NCI-H2196 (cell line): ENCODE measurements around the gene NOX5.

Experiments used
- DNase-seq: peaks from one replicate; lab custom pipeline; 2025; ENCODE audit not compliant: unreplicated experiment; lab: John Stamatoyannopoulos, UW

The NOX5 gene

DNA sequence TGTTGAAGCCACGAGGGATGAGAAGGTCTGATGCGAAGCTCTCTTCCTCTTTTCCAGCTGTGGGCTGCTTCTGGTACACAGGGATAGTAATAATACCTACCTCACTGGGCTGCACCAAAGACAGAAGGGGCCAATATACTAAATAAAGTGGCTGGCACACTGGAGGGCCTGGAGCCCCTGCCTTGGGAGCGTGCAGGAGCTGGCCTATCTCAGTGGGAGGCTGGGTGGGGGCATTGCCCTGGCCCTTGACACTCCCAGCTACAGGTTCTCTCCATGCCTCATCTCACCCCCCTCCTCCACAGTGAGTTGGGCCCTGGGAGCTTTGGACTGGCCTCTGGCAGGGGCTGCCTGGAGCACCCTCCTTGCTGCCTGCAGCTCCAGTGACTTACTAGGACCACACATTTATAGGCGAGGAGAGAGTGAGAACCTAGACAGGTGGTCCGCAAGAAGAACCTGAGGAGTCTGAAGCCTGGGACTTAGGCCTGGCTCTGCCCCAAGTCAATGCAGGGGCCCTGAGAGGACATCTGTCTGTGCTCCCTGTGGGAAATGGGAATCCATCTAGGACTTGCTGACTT lies 1.6 kb downstream of the NOX5 start:
- DNase-seq, result no peak

- no peak for DNase-seq
Observed at GRCh38 chr15:69017978-69018377, 3.5 kb downstream of the NOX5 start.

DNA sequence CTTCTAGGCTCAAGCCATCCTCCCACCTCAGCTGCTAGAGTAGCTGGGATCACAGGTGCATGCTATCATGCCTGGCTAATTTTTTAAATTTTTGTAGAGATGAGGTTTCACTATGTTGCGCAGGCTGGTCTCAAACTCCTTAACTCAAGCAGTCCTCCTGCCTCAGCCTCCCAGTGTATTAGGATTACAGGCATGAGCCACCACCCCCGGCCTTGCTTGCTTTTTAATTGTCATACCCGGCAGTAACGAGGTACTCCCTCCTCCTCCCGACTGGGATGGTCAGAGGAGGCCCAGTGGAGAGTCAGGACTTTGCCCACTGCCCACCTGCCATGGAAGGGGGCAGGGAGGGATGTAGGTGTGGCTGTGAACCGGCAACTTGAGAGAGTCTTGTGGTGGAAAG lies 4.5 kb downstream of the NOX5 start:
- DNase-seq, result no peak

DNA sequence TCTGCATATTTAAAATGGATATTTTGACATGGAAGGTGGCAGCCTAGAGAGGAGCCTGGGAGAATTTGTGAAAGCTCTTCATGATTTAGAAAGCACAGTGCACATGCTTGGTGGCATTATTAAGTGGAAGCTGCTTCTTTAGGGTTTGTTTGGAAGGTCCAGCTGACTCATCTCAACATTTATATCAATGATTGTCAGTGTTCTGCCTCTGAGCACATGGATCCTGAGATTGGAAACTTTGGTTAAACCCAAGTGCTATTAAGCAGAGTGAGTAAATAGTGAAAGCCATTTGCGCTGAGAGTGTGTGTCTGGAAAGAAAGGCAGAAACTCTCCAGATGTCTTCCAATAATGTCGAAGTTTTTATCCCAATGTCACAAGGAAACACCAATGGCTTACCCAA lies 7.4 kb downstream of the NOX5 start:
- no peak for DNase-seq

- DNase-seq, result no peak
Observed at GRCh38 chr15:69025320-69025719, 10.8 kb downstream of the NOX5 start.

GRCh38 chr15:69026355-69026754 lies 11.9 kb downstream of the NOX5 start:
- DNase-seq, result no peak

DNA sequence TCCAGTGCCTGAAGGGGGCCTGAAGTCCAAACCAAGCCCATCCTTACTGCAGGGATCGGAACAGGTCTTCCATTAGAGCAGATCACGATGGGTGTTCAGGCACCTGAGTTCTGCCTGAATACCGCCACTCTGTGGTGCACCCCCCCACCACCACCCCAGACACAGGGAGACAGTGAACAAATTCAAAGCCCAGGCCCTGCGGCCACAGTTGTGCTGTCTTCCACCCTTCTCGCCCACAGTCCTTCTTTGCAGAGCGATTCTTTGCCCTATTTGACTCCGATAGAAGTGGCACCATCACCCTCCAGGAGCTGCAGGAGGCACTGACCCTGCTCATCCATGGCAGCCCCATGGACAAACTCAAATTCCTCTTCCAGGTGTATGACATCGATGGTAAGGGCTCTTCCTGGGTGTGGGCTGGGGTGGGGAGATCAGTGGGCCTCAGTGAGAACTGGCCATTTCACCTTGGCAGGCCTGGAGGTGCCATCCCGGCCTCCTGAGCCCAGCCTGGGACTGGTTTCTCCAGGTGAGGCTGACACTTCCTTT lies 13.6 kb downstream of the NOX5 start:
- no peak for DNase-seq

- DNase-seq, result no peak
Observed at GRCh38 chr15:69031013-69032001, 16.8 kb downstream of the NOX5 start.

GRCh38 chr15:69032031-69032430 lies 17.5 kb downstream of the NOX5 start:
- DNase-seq, result no peak

DNA sequence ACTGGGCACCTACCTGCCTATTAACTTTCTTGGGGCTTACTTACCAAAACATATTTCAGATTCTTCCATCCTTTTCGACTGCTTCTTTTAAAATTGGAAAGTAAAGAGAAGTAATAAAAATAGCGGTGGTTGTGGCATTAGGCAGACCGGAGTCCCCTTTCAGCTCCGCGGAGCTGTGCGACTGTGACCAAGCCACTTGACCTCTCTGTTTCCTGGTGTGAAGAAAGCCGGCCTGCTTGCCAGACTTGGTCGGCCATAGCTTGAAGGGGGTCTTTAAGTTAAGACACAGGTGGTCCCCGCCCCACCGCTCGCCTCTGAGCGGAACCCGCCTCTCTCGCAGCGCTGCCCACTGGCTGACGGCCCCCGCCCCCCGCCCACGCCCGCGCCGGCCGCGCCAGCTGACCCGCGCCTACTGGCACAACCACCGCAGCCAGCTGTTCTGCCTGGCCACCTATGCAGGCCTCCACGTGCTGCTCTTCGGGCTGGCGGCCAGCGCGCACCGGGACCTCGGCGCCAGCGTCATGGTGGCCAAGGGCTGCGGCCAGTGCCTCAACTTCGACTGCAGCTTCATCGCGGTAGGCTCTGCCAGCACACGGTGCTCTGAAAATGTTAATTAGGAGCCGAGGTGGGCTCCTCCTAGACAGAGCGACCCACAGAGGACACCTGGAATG lies 18.3 kb downstream of the NOX5 start:
- no peak for DNase-seq

- no peak for DNase-seq
Observed at GRCh38 chr15:69034352-69034751, 19.9 kb downstream of the NOX5 start.

- no peak for DNase-seq
Observed at GRCh38 chr15:69035205-69035917, 20.9 kb downstream of the NOX5 start.

GRCh38 chr15:69035918-69036258 lies 21.4 kb downstream of the NOX5 start:
- no peak for DNase-seq

GRCh38 chr15:69036826-69037225 lies 22.3 kb downstream of the NOX5 start:
- no peak for DNase-seq

DNA sequence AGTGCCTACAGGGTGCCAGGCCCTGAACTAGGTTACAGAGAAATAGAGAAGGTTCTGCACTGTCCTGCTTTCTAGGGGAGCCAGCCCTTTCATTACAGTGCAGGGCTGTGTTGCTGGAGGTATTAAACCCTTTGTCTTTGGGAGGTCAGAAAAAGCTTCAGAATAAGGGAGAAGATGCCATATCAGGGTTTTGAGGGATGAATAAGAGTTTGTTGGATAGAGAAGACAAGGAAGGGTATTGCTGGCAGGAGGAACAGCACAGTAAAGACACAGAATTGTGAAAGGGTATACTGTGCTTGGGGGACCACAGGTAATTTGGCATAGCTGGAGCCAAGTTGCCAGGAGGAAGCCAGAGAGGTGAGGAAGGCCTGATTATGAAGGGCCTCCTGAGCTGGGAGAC lies 23.0 kb downstream of the NOX5 start:
- DNase-seq, result no peak

DNA sequence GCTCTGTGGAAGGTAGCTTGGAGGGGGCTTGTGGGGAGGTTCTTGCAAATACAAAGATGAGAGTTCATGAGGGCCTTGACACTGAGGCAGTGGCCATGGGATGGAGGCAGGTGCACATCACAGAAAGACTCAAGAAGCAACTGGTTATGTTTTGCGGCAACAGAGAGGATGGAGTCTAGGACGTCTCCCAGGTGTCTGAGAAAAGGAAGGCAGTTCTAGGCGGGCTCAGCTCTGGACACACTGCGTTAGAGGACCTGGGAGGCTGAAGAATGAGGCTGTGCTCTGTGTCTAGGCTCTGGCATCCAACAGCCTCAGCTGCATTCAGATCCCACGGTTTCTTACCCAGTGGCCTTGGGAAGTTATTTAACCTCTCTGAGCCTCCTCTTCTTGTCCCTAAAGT lies 23.5 kb downstream of the NOX5 start:
- no peak for DNase-seq

GRCh38 chr15:69038508-69038907 lies 24.0 kb downstream of the NOX5 start:
- no peak for DNase-seq

DNA sequence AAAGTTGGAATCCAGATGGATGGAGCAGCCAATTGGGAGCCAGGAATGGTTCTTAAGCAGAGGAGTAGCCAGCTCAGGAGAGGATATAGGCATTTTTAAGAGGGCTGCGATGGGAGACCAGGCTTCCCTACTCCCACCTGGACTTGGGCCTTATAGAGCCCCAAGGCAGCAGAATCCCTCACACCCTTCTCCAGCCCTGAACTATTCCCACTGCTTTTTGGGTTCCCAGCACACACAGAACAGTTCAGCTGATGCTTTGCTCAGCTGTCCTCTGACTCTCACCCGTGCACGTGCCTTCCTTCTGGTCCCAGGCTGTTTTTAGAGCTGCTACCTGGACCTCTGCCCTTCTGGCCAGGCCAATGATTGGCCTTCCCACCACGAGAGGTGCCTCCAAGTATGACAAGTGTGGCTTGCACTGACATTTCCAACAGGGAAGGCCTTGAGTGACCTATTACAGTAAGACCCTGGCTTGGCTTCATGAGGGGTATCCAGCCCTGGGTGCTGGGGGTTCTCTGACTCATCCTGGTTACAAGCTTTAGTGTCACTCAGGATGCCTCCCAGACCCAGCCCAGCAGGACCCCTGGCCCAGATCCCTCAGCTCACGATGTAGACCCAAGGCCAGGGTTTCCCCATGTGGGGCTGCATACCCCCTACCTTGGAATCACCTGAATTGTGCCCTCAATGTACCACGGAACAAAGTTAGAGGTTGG lies 25.2 kb downstream of the NOX5 start:
- DNase-seq, result no peak

DNA sequence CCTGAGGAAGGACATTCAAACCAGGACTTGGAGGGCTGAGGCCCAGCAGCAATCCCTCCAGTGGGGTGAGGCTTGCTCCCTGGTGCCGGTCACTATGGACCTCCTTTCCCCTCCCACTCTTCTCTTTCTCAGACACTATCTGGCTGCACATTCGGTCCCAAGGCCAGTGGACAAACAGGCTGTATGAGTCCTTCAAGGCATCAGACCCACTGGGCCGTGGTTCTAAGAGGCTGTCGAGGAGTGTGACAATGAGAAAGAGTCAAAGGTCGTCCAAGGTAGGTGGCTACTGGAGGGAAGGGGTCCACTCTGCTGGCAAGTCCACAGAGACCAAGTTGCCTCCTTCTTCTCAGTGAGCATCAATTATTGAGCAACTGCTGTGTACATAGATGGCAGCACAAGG lies 28.0 kb downstream of the NOX5 start:
- DNase-seq, result no peak

DNA sequence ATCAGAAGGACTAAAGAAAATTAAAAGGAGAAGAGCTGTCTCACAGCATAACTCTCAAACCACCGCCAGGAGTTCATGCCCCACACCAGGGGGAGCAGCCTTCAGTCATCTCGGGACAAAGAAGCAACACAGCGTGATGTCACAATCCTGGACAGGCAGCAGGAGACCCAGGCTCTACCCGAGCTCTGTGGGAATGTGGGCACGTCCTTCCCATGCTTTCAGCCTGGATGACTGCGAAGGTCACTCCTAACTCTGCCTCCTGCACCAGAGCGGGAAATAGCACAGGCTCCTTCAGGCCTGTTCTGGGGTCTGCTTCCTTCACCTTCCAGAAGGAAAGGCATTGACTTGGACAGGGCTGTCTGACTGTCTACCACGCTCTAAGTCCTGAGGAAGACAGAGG lies 31.3 kb downstream of the NOX5 start:
- DNase-seq, result no peak

DNA sequence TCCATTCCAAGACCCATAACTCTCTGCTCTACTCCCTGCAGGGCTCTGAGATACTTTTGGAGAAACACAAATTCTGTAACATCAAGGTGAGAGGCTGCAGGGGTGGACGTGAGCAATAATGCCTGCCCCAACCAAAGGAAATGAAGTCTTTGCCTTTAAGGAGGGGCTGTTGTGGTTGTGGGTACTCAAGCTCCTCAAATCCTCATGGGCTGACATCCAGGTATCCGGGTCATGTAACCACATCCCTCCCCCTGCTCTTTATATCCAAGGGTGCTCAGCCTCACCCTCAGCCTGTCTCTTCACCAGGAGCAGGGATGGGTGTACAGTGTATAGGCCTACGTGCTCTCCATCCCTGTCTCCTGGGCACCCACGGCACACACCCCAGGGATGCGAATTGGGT lies 32.3 kb downstream of the NOX5 start:
- DNase-seq, result no peak
